HepG2 (cell line): ENCODE measurements around the gene BRMS1. TPM values are rescaled to one million over a fixed set of nuclear protein-coding genes. Genes with fewer than 3 reads are reported as not detected.
A peak's percentile ranks its signal among the peaks of the same experiment; 100 is the strongest.

Source experiments
- ATAC-seq: fragments of 200-7000 bp; cut with Tn5 transposase; 3 replicates; pipeline ENCODE4 v1.9.1; 2020; ENCODE audit warnings: mild to moderate bottlenecking, moderate library complexity
- BruUV-seq: library from RNA; stranded (reverse); fragments of 400-500 nt; replicated peaks from 2 replicates; lab custom pipeline; 2021; lab: Mats Ljungman, UMichigan
- CTCF ChIA-PET: fragments of 300-600 bp; formaldehyde crosslinking; extraction: SDS; loops from one replicate; lab custom pipeline; 2021; ENCODE audit warnings: low total read pairs, inconsistent platforms, low intra/inter-chr PET ratio; lab: Yijun Ruan, JAX
- POLR2A ChIA-PET: fragments of 350-600 bp; sonication (Branson Sonifier 250); formaldehyde crosslinking; loops from one replicate; lab custom pipeline; 2020; ENCODE audit warnings: antibody characterized with exemption, inconsistent platforms; lab: Yijun Ruan, JAX
- DNase-seq: peaks from one replicate; pipeline ENCODE4 v3.0.0-alpha.2; 2015; ENCODE audit warnings: low spot score
- FAIRE-seq: peaks from 3 replicates; lab custom pipeline; 2011; peaks lifted over from hg19 to GRCh38; lab: Jason Lieb, UNC
- H2AFZ ChIP-seq: one replicate; pipeline ENCODE4 v1.6.1; 2011; ENCODE audit warnings: low read length, inconsistent platforms
- H3K27ac ChIP-seq: fragments of 300-600 bp; 3 replicates; pipeline ENCODE4 v1.8.0; 2011; ENCODE audit warnings: mixed run types, mild to moderate bottlenecking, mixed read lengths, low read length, inconsistent platforms; ENCODE audit not compliant: insufficient read depth; ENCODE audit errors: extremely low read length
- H3K27me3 ChIP-seq, 2 experiments: fragments of 200-600 bp in 1 of 2; 2 replicates in 1 of 2; 3 replicates in 1 of 2; pipeline versions ENCODE4 v1.6.0 to v1.8.0; 2011; ENCODE audit warnings: low read length in 2 of 2, mild to moderate bottlenecking in 2 of 2, moderate library complexity in 2 of 2, inconsistent platforms in 1 of 2; ENCODE audit not compliant: insufficient read depth in 2 of 2, control insufficient read depth in 1 of 2
- H3K36me3 ChIP-seq, 2 experiments: fragments of 200-600 bp in 1 of 2; replicated peaks in 1 of 2; 2 replicates in 1 of 2; 3 replicates in 1 of 2; pipeline versions ENCODE4 v1.5.1 to v1.8.0; 2011; ENCODE audit warnings: low read length in 2 of 2, inconsistent platforms in 1 of 2; ENCODE audit not compliant: insufficient read depth in 2 of 2, control insufficient read depth in 1 of 2
- H3K4me1 ChIP-seq: 2 replicates; pipeline ENCODE4 v1.5.1; 2012; ENCODE audit warnings: low read length, inconsistent platforms; ENCODE audit not compliant: insufficient read depth
- H3K4me2 ChIP-seq: 2 replicates; pipeline ENCODE4 v1.6.0; 2011; ENCODE audit warnings: low read depth, low read length, inconsistent platforms
- H3K4me3 ChIP-seq, 3 experiments: fragments of 200-600 bp in 1 of 3; sonication (generic), shearing (Covaris generic) in 1 of 3; replicated peaks in 1 of 3; 2 replicates each; pipeline ENCODE4 v1.5.1; 2011 to 2016; ENCODE audit warnings: low read length in 3 of 3, inconsistent platforms in 2 of 3, low read depth in 2 of 3, mild to moderate bottlenecking in 2 of 3, control low read depth in 1 of 3, mixed read lengths in 1 of 3; ENCODE audit not compliant: insufficient read depth in 1 of 3
- H3K79me2 ChIP-seq: one replicate; pipeline ENCODE4 v1.6.1; 2011; ENCODE audit warnings: low read length, inconsistent platforms; ENCODE audit not compliant: insufficient read depth
- H3K9ac ChIP-seq: 2 replicates; pipeline ENCODE4 v1.6.0; 2011; ENCODE audit warnings: mild to moderate bottlenecking, low read depth, low read length, inconsistent platforms; ENCODE audit not compliant: insufficient read depth
- H3K9me3 ChIP-seq: 2 replicates; pipeline ENCODE4 v1.5.1; 2012; ENCODE audit warnings: mild to moderate bottlenecking, low read length
- H4K20me1 ChIP-seq: 2 replicates; pipeline ENCODE4 v1.6.0; 2011; ENCODE audit warnings: inconsistent platforms, mild to moderate bottlenecking, low read length, moderate library complexity; ENCODE audit not compliant: insufficient read depth
- ATAD3A ChIP-seq: sonication (generic); formaldehyde crosslinking; IDR thresholded peaks from 2 replicates; pipeline ENCODE4 v1.4.0; 2020; ENCODE audit warnings: missing genetic modification reagents
- RBM22 ChIP-seq: fragments of 200-400 bp; formaldehyde crosslinking; optimal IDR thresholded peaks from 2 replicates; pipeline ENCODE3; 2017; ENCODE audit warnings: mild to moderate bottlenecking, low read length, moderate library complexity
- RXRA ChIP-seq: sonication (generic); formaldehyde crosslinking; IDR thresholded peaks from 2 replicates; pipeline ENCODE4 v1.5.1; 2020; ENCODE audit warnings: missing genetic modification reagents
- ZNF101 ChIP-seq: sonication (generic); formaldehyde crosslinking; IDR thresholded peaks from 2 replicates; pipeline ENCODE4 v1.4.0; 2020; ENCODE audit warnings: mild to moderate bottlenecking, low read depth, missing genetic modification reagents, borderline replicate concordance
- ZNF234 ChIP-seq: sonication (generic); formaldehyde crosslinking; conservative IDR thresholded peaks from 2 replicates; pipeline ENCODE4 v1.5.1; 2020; ENCODE audit warnings: mild to moderate bottlenecking, missing genetic modification reagents
- ZNF335 ChIP-seq: sonication (generic); formaldehyde crosslinking; IDR thresholded peaks from 2 replicates; pipeline ENCODE4 v1.4.0; 2020; ENCODE audit warnings: missing genetic modification reagents
- ZNF33B ChIP-seq: sonication (generic); formaldehyde crosslinking; IDR thresholded peaks from 2 replicates; pipeline ENCODE4 v1.5.1; 2020; ENCODE audit warnings: mild to moderate bottlenecking, missing genetic modification reagents
- ZNF441 ChIP-seq: sonication (generic); formaldehyde crosslinking; IDR thresholded peaks from 2 replicates; pipeline ENCODE4 v1.7.0; 2021; ENCODE audit warnings: missing genetic modification reagents, borderline replicate concordance
- ZNF570 ChIP-seq: sonication (generic); formaldehyde crosslinking; IDR thresholded peaks from 2 replicates; pipeline ENCODE4 v1.4.0; 2020; ENCODE audit warnings: mild to moderate bottlenecking, missing genetic modification reagents, borderline replicate concordance
- ZNF670 ChIP-seq: sonication (generic); formaldehyde crosslinking; IDR thresholded peaks from 2 replicates; pipeline ENCODE4 v1.8.0; 2022; ENCODE audit warnings: mild to moderate bottlenecking, missing genetic modification reagents, borderline replicate concordance
- ZNF768 ChIP-seq: sonication (generic); formaldehyde crosslinking; IDR thresholded peaks from 2 replicates; pipeline ENCODE4 v1.4.0; 2020; ENCODE audit warnings: missing genetic modification reagents
- ZNF83 ChIP-seq: sonication (generic); formaldehyde crosslinking; IDR thresholded peaks from 2 replicates; pipeline ENCODE4 v1.4.0; 2020; ENCODE audit warnings: missing genetic modification reagents, mild to moderate bottlenecking, borderline replicate concordance
- ZSCAN31 ChIP-seq: sonication (generic); formaldehyde crosslinking; IDR thresholded peaks from 2 replicates; pipeline ENCODE4 v1.5.0; 2020; ENCODE audit warnings: low read depth, mild to moderate bottlenecking, missing genetic modification reagents
- WGBS: methylation state at CpG from one replicate; pipeline ENCODE4 v1.1.6; 2017; ENCODE audit warnings: low lambda C conversion rate; 5-methylcytosine and 5-hydroxymethylcytosine counted together
- in situ Hi-C: cut with HindIII; loops from 2 replicates; pipeline ENCODE4 v1.10.0; 2017; ENCODE audit warnings: low pct_unique_long_range_greater_than_20kb; ENCODE audit not compliant: extremely low pct_ligation_motif_present
- intact Hi-C: fragments of 100-400 bp; cut with micrococcal nuclease; formaldehyde crosslinking; loops from one replicate; pipeline ENCODE4 v1.10.0; 2022; ENCODE audit not compliant: unreplicated experiment
- polyA plus RNA-seq, 8 experiments: library from polyadenylated mRNA; depleted of rRNA in 3 of 8; stranded (reverse) in 7 of 8; unstranded in 1 of 8; fragments of >200 nt; fragmentation: Illumina TruSeq in 4 of 8; extraction: Trizol in 4 of 8; gene quantifications; 2 replicates each; pipeline versions ENCODE4 v1.2.1 to v1.2.3, GENCODE V29; 2011 to 2016; ENCODE audit warnings: low read depth in 4 of 8, missing spikeins in 1 of 8, mixed read lengths in 1 of 8; ENCODE audit not compliant: insufficient read depth in 1 of 8
- total RNA-seq, 5 experiments: library from RNA; depleted of rRNA; stranded (reverse); fragments of >200 nt; fragmentation: Illumina TruSeq; extraction: Trizol; gene quantifications; 2 replicates each; pipeline ENCODE4 v1.2.3, GENCODE V29; 2016; ENCODE audit warnings: low read depth in 1 of 5
- TF ChIP-seq, protein P1 (sequence below): sonication (generic); formaldehyde crosslinking; IDR thresholded peaks from 2 replicates; pipeline ENCODE4 v1.8.1; 2023; ENCODE audit warnings: mild to moderate bottlenecking, missing genetic modification reagents
- TF ChIP-seq, protein P2 (sequence below): sonication (generic); formaldehyde crosslinking; IDR thresholded peaks from 2 replicates; pipeline ENCODE4 v1.5.0; 2020; ENCODE audit warnings: mild to moderate bottlenecking, missing genetic modification reagents, moderate library complexity

The BRMS1 gene
- total and polyA plus RNA-seq, 2 of the 13 experiments (the other 11 are each of a cell fraction or from before 2014, with no cell fraction given) = 15.8 to 55.7 TPM

DNA sequence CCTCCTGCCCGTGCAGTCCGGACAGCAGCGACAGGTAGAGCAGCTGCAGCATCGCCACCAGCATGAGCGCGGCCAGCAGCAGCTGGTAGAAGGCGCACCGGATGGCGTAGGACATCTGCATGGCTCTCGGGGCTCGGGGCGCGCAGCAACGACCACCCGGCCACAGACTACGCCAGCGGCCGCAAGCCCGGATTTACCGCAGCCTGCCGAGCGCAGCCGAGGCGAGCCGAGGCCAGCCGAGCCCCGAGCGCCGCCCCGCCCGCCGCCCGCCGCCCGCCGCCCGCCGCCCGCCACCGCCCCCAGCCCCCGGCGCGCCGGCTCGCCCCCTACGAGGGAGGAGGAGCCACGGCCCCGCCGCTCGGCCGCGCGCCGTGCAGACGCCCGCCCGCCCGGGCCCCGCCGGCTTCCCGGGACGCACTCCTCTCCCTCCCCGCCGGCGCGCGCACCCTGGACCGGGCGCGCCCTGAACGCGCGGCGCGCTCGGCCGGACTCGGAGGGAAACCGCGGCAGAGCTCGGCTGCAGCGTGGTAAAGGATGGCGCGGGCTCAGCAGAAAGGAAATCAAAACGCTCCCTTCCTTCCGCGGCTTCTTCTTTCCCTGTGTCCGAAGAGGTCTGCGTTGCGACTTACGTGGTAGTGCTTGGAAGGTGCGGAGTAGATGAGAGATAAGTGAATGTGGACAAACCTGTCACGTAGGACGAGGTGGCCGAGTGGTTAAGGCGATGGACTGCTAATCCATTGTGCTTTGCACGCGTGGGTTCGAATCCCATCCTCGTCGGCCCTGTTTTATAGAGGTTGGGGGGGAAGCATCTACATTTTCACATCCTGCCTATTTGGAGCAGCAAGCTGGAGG, 2.7 kb upstream of the BRMS1 start, which contains the start of gene B4GAT1 (continued):
- TF ChIP-seq, protein P1, sequence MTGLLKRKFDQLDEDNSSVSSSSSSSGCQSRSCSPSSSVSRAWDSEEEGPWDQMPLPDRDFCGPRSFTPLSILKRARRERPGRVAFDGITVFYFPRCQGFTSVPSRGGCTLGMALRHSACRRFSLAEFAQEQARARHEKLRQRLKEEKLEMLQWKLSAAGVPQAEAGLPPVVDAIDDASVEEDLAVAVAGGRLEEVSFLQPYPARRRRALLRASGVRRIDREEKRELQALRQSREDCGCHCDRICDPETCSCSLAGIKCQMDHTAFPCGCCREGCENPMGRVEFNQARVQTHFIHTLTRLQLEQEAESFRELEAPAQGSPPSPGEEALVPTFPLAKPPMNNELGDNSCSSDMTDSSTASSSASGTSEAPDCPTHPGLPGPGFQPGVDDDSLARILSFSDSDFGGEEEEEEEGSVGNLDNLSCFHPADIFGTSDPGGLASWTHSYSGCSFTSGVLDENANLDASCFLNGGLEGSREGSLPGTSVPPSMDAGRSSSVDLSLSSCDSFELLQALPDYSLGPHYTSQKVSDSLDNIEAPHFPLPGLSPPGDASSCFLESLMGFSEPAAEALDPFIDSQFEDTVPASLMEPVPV = 0 out of 2 replicates have a peak, but pooled peaks have one; percentile 26
- TF ChIP-seq RXRA (CRISPR knock-in tag) = peak; percentile 8; the same call in 1 of the 2 replicates
- TF ChIP-seq ZNF570 (CRISPR knock-in tag) = no peak
- peak; percentile 93 for TF ChIP-seq RBM22
- TF ChIP-seq ZNF234 (CRISPR knock-in tag) = no peak

DNA sequence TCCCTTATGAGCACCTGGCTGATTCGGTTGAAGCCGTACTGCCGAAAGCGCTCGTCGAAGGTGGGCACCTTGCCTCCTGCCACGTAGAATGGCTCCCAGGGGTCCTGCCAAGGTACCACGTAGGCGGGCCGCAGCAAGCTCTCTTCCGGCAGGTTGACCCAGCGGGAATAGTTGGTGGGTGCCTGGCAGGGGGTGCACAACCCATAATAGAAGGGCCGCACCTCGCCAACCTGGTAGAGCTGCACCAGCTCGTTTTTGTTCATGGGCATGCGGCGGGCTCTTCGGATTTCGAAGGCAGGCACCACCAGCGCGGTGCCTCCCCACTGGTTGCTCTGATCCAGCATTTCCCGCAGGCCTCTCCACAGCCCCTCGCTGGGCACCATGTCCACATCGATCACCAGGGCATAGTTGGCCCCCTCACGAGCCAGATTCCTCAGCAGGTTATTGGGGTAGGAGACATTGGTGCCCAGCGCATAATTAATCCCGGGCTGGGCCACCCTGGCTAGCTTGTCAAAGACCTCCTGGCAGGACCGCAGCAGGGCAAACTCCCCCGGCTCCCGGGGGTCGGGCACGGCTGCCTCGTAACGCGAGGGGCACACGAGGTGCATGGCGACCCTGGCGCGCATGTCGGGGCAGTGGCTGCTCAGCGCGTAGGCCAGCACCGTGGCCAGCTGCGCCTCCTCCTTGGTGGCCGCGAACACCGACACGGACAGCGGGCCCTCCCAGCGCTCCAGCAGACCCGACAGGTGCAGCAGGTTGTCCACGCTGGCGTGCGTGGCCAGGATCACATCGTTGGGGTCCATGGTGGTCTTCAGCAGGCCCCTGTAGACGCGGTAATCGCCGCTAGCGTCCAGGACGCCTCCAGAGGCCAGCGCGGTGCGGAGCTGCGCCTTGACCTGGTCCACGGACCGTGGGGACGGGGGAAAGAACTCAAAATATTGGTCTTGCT, 1.8 kb upstream of the BRMS1 start:
- CTCF ChIA-PET = no interaction called here
- H3K36me3 ChIP-seq = peaks cover 5% of the 10 kb centered on the region in 2 experiments; a peak in 3 of 5 replicates
- peak overlapping the region; percentile 86 for H3K27ac ChIP-seq
- no peak for FAIRE-seq
- DNase-seq = no peak
- POLR2A ChIA-PET = interaction anchor here (1.3 to 2.3 kb wide), 5 partner anchors 10 to 42 kb away, joined by 3 to 27 read pairs (median 6); partner anchors contain the start of genes CD248 and RIN1
- peak overlapping the region; percentile 80 to 93 (median 90) for H3K4me3 ChIP-seq
- H2AFZ ChIP-seq = no peak overlapping the region
- BruUV-seq = no TSS peak
- H3K4me2 ChIP-seq = peak overlapping the region; percentile 95
- peaks cover 49% of the 10 kb centered on the region for H3K79me2 ChIP-seq
- no peaks in the 10 kb centered on the region for H4K20me1 ChIP-seq
- 27% methylated on average over 19 of the region's 68 CpGs for WGBS
- peak overlapping the region; percentile 94 for H3K9ac ChIP-seq
- ATAC-seq = peak; percentile 18
- peaks cover 69% of the 10 kb centered on the region for H3K4me1 ChIP-seq
- in situ Hi-C loops (no loop called here), intact Hi-C loops (no loop called here)
- H3K27me3 ChIP-seq = no peaks in the 10 kb centered on the region; a peak in 1 of 5 replicates
- H3K9me3 ChIP-seq = no peaks in the 10 kb centered on the region
- TF ChIP-seq ZNF101 (no peak), RXRA (CRISPR knock-in tag) (peak; percentile 52; the same call in 1 of the 2 replicates), ZNF33B (CRISPR knock-in tag) (0 out of 2 replicates have a peak, but pooled peaks have one; percentile 56), ZNF83 (CRISPR knock-in tag) (no peak), ZNF335 (CRISPR knock-in tag) (no peak), ZNF670 (0 out of 2 replicates have a peak, but pooled peaks have one; percentile 48), ZSCAN31 (CRISPR knock-in tag) (peak; percentile 59; the same call in 1 of the 2 replicates), ATAD3A (CRISPR knock-in tag) (no peak), ZNF768 (no peak; the same call in 1 of the 2 replicates), ZNF441 (CRISPR knock-in tag) (no peak)
- TF ChIP-seq, protein P2, sequence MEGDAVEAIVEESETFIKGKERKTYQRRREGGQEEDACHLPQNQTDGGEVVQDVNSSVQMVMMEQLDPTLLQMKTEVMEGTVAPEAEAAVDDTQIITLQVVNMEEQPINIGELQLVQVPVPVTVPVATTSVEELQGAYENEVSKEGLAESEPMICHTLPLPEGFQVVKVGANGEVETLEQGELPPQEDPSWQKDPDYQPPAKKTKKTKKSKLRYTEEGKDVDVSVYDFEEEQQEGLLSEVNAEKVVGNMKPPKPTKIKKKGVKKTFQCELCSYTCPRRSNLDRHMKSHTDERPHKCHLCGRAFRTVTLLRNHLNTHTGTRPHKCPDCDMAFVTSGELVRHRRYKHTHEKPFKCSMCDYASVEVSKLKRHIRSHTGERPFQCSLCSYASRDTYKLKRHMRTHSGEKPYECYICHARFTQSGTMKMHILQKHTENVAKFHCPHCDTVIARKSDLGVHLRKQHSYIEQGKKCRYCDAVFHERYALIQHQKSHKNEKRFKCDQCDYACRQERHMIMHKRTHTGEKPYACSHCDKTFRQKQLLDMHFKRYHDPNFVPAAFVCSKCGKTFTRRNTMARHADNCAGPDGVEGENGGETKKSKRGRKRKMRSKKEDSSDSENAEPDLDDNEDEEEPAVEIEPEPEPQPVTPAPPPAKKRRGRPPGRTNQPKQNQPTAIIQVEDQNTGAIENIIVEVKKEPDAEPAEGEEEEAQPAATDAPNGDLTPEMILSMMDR = 0 out of 2 replicates have a peak, but pooled peaks have one; percentile 3
